ENCODE data around the gene SPATA13. TPM values are rescaled to one million over a fixed set of nuclear protein-coding genes. Genes with fewer than 3 reads are reported as not detected.

The SPATA13 gene
- total and polyA plus RNA-seq, 10 of the 15 experiments (the other 5 are each of a cell fraction or from before 2014, with no cell fraction given) = 2.4 to 11.1 (median 10.2) TPM

DNA sequence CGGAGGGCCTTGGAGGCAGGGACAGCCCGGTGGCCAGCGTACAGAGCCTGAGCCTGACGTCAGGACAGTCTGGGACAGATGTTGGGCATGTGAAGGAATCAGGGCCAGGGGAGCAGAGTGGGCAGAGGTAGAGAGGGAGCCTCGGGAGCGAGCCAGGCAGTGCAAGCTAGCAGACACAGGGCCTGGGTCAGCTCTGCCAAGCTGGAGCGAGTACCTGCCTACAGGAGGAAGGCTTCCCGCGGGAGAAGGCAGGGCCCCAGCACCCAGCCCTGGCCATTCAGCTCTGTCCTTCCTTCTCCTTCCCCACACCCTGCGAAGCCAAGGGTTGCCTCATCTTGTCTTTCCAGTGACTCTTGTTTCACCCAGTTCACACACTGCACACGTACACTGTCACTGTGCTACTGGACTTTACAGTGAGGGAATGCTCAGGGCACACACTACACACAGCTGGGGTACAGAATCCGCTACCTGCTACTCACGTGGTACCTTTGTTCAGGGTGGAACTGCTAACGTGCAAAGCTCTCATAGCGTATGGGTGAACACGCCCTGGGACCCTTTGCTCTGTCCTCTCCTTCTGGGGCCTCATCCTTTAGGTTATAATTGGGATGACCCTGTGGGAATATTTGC, 139.1 kb downstream of the SPATA13 start (continued):
- TF ChIP-seq, protein P1, sequence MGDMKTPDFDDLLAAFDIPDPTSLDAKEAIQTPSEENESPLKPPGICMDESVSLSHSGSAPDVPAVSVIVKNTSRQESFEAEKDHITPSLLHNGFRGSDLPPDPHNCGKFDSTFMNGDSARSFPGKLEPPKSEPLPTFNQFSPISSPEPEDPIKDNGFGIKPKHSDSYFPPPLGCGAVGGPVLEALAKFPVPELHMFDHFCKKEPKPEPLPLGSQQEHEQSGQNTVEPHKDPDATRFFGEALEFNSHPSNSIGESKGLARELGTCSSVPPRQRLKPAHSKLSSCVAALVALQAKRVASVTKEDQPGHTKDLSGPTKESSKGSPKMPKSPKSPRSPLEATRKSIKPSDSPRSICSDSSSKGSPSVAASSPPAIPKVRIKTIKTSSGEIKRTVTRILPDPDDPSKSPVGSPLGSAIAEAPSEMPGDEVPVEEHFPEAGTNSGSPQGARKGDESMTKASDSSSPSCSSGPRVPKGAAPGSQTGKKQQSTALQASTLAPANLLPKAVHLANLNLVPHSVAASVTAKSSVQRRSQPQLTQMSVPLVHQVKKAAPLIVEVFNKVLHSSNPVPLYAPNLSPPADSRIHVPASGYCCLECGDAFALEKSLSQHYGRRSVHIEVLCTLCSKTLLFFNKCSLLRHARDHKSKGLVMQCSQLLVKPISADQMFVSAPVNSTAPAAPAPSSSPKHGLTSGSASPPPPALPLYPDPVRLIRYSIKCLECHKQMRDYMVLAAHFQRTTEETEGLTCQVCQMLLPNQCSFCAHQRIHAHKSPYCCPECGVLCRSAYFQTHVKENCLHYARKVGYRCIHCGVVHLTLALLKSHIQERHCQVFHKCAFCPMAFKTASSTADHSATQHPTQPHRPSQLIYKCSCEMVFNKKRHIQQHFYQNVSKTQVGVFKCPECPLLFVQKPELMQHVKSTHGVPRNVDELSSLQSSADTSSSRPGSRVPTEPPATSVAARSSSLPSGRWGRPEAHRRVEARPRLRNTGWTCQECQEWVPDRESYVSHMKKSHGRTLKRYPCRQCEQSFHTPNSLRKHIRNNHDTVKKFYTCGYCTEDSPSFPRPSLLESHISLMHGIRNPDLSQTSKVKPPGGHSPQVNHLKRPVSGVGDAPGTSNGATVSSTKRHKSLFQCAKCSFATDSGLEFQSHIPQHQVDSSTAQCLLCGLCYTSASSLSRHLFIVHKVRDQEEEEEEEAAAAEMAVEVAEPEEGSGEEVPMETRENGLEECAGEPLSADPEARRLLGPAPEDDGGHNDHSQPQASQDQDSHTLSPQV (IDR thresholded peaks at IDR 0.05) = no peak

DNA sequence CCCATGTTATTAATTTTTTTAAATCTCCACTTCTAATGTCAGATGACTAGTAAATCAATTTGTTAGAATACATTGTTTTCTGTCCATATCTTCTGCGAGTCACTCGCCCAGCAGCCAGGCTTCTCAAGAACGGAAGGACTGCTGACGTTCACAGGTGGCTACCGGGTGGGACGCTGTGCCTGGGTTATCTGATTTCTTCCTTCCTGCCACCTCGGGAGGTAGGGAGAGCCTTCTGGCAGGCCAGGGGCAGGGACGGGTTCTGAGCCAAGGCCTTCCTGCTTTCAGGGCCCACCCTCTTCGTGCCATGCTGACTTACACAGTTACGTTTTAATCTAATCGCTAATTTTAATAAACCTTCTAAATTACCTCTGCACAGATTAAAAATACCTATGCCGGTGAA, 140.9 kb downstream of the SPATA13 start:
- no TSS peak for BruUV-seq (replicated peaks)
- in situ Hi-C loops (cut with MboI) = no loop called here
- H3K27me3 ChIP-seq (replicated peaks in 1 of 2; ENCODE audit: control insufficient read depth in 2 of 2, insufficient read depth in 2 of 2, low read length in 1 of 2) = no peaks in the 10 kb centered on the region
- FAIRE-seq (no peak), DNase-seq (ENCODE audit: low read depth, low spot score) (no peak), ATAC-seq (no peak)
- no peak overlapping the region for H3K9ac ChIP-seq (ENCODE audit: control insufficient read depth, insufficient read depth, low read length)
- no peak overlapping the region for H3K4me2 ChIP-seq (ENCODE audit: control insufficient read depth, insufficient read depth)
- WGBS (ENCODE audit: insufficient coverage, insufficient replicate concordance, low lambda C conversion rate, missing lambda C conversion rate) = 96% methylated on average over 11 of the region's 12 CpGs
- no peak overlapping the region for H2AFZ ChIP-seq (ENCODE audit: control insufficient read depth, low read depth, low read length)
- H3K4me1 ChIP-seq (ENCODE audit: control insufficient read depth, insufficient read depth, low read length) = no peaks in the 10 kb centered on the region
- ChIA-PET POLR2A (no interaction called here), CTCF (no interaction called here), RAD21 (ENCODE audit: unreplicated experiment) (no interaction called here), SMC1A (ENCODE audit: uncharacterized antibody, unreplicated experiment) (interaction anchor here (1.2 kb wide), 1 partner anchor 73 kb away, joined by 3 read pairs; no protein-coding TSS in a partner anchor)
- intact Hi-C loops (cut with micrococcal nuclease; ENCODE audit: unreplicated experiment) = no loop called here
- H3K36me3 ChIP-seq (ENCODE audit: control insufficient read depth in 2 of 2, insufficient read depth in 2 of 2, low read length in 1 of 2) = peaks cover 1 to 26% of the 10 kb centered on the region in 2 experiments
- no peaks in the 10 kb centered on the region for H3K79me2 ChIP-seq (ENCODE audit: control insufficient read depth, insufficient read depth, low read length)
- no peaks in the 10 kb centered on the region for H4K20me1 ChIP-seq (ENCODE audit: control insufficient read depth, insufficient read depth)
- H3K4me3 ChIP-seq = no peak overlapping the region
- no peaks in the 10 kb centered on the region for H3K9me3 ChIP-seq (replicated peaks; ENCODE audit: control insufficient read depth, insufficient read depth, low read length)
- H3K27ac ChIP-seq (ENCODE audit: control insufficient read depth, insufficient read depth) = no peak overlapping the region
- TF ChIP-seq RAD21 (IDR thresholded peaks at IDR 0.05; ENCODE audit: insufficient read depth, low read depth, low read length) = no peak
- TF ChIP-seq ZZZ3 (IDR thresholded peaks at IDR 0.05; ENCODE audit: control insufficient read depth, insufficient read length, low read depth) = no peak
- TF ChIP-seq FOXM1 (IDR thresholded peaks at IDR 0.05; ENCODE audit: low read depth, low read length) = no peak
- no peak for TF ChIP-seq SMARCA5 (IDR thresholded peaks at IDR 0.05)
- no peak for TF ChIP-seq POLR2AphosphoS2 (IDR thresholded peaks at IDR 0.05; ENCODE audit: low read depth, low read length)
- no peak for TF ChIP-seq WRNIP1 (IDR thresholded peaks at IDR 0.05; ENCODE audit: borderline replicate concordance, low read depth, low read length)
- no peak for TF ChIP-seq HDAC6 (IDR thresholded peaks at IDR 0.05; ENCODE audit: unreplicated experiment)
- no peak for TF ChIP-seq SP1 (IDR thresholded peaks at IDR 0.05; ENCODE audit: low read depth, low read length)
- TF ChIP-seq GABPA (IDR thresholded peaks at IDR 0.05; ENCODE audit: low read depth) = no peak
- no peak for TF ChIP-seq SREBF2 (IDR thresholded peaks at IDR 0.05; ENCODE audit: low read length)
- TF ChIP-seq, protein P2, sequence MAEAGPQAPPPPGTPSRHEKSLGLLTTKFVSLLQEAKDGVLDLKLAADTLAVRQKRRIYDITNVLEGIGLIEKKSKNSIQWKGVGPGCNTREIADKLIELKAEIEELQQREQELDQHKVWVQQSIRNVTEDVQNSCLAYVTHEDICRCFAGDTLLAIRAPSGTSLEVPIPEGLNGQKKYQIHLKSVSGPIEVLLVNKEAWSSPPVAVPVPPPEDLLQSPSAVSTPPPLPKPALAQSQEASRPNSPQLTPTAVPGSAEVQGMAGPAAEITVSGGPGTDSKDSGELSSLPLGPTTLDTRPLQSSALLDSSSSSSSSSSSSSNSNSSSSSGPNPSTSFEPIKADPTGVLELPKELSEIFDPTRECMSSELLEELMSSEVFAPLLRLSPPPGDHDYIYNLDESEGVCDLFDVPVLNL (IDR thresholded peaks at IDR 0.05; ENCODE audit: low read depth, low read length) = no peak
- TF ChIP-seq CBX5 (IDR thresholded peaks at IDR 0.05; ENCODE audit: low read depth) = no peak
- no peak for TF ChIP-seq STAT3 (IDR thresholded peaks at IDR 0.05; ENCODE audit: low read depth, low read length)

All from GM12878 (cell line).